ENCODE results near the gene HES6.

HES6 gene

GRCh38 chr2:238239863-238240756 lies at the start of gene HES6:
Gene HES6, minus strand, starts transcription at chr2:238240038. Its CDS starts 133 bp downstream, at chr2:238239905.
- H3K4me3 ChIP-seq (ENCODE audit: low read depth, low read length), result peak within 1 kb of the TSS; percentile 53
- TF ChIP-seq CTCF (IDR thresholded peaks at IDR 0.05; ENCODE audit: borderline replicate concordance, insufficient read depth, low read depth, low read length), result no peak

GRCh38 chr2:238289574-238289973 lies 49.7 kb upstream of the HES6 start:
- no peak for TF ChIP-seq CTCF (IDR thresholded peaks at IDR 0.05; ENCODE audit: borderline replicate concordance, insufficient read depth, low read depth, low read length)
- peak overlapping the region; percentile 63 for H3K4me3 ChIP-seq (ENCODE audit: low read depth, low read length)

- H3K4me3 ChIP-seq (ENCODE audit: low read depth, low read length), result peak overlapping the region; percentile 65
- peak; percentile 40; the same call in 1 of the 2 replicates for TF ChIP-seq CTCF (IDR thresholded peaks at IDR 0.05; ENCODE audit: borderline replicate concordance, insufficient read depth, low read depth, low read length)
Measured at GRCh38 chr2:238288650-238289573, 49.1 kb upstream of the HES6 start.

GRCh38 chr2:238287737-238288649 lies 48.2 kb upstream of the HES6 start, which contains the start of gene PER2:
Gene PER2, minus strand, starts transcription at chr2:238288610. Its CDS starts 10,674 bp downstream, at chr2:238277936.
- no peak; the same call in 1 of the 2 replicates for TF ChIP-seq CTCF (IDR thresholded peaks at IDR 0.05; ENCODE audit: borderline replicate concordance, insufficient read depth, low read depth, low read length)
- H3K4me3 ChIP-seq (ENCODE audit: low read depth, low read length), result peak within 1 kb of the TSS; percentile 65

GRCh38 chr2:238286987-238287736 lies 47.3 kb upstream of the HES6 start:
- TF ChIP-seq CTCF (IDR thresholded peaks at IDR 0.05; ENCODE audit: borderline replicate concordance, insufficient read depth, low read depth, low read length), result no peak
- peak overlapping the region; percentile 65 for H3K4me3 ChIP-seq (ENCODE audit: low read depth, low read length)

Data from GM12875 (cell line).